ENCODE measurements around the gene MVB12B. TPM values are rescaled to one million over a fixed set of nuclear protein-coding genes. Genes with fewer than 3 reads are reported as not detected.

Gene MVB12B
- total and polyA plus RNA-seq, 2 of the 8 experiments (the other 6 are each of a cell fraction or from before 2014, with no cell fraction given), result 2.6 to 5.0 TPM

DNA sequence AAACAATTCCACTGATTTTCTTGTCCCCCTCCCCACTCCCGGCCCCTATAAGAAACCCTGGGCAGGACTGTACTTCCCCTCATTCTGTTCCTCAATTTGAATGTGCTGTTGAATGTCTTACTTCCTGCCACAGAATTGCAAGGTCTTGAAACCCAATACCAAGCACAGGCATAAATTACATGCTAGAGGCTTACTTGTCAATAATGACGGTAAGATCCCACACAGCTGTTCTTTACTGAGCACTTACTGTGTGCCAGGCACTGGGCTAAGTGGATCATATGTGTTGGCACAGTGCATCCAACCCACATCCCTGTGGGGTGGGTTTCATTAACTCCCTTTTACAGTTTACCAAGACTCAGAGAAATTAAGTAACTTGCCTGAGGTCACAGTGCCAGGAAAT is 63.4 kb downstream of the MVB12B start:
- Histone ChIP-seq H3K27me3 (replicated peaks in 1 of 4; ENCODE audit: control insufficient read depth in 3 of 4, extremely low read depth in 1 of 4, insufficient read depth in 3 of 4, low read length in 3 of 4) (no peaks in the 10 kb centered on the region), H3K23me2 (ENCODE audit: low read depth, low read length) (no peaks in the 10 kb centered on the region), H3K4me2 (ENCODE audit: insufficient read depth in 1 of 2, low read depth in 2 of 2, low read length in 2 of 2) (no peak overlapping the region), H2BK20ac (ENCODE audit: low read length) (no peak overlapping the region), H4K5ac (ENCODE audit: insufficient read length, low read depth, low read length) (no peak overlapping the region), H3K79me2 (ENCODE audit: control insufficient read depth in 1 of 2, insufficient read depth in 2 of 2, low read length in 2 of 2) (no peaks in the 10 kb centered on the region), H3K4ac (replicated peaks; ENCODE audit: insufficient read length, low read depth, low read length) (no peak overlapping the region), H2BK120ac (replicated peaks; ENCODE audit: low read depth, low read length) (no peak overlapping the region), H2BK5ac (ENCODE audit: low read depth, low read length) (0 out of 2 replicates have a peak overlapping the region, but pooled peaks have one; percentile 40), H2AFZ (ENCODE audit: low read length) (no peak overlapping the region), H3K36me3 (ENCODE audit: control insufficient read depth in 2 of 4, insufficient read depth in 4 of 4, low read length in 3 of 4) (no peaks in the 10 kb centered on the region), H2AK5ac (ENCODE audit: low read depth, low read length) (no peak overlapping the region), H4K91ac (replicated peaks; ENCODE audit: insufficient read length, low read length) (no peak overlapping the region), H3K79me1 (ENCODE audit: low read depth, low read length) (no peaks in the 10 kb centered on the region), H3K23ac (ENCODE audit: insufficient read length) (no peak overlapping the region), H3K9me3 (ENCODE audit: insufficient read depth in 2 of 2, low read depth in 1 of 2, low read length in 1 of 2) (no peaks in the 10 kb centered on the region), H4K8ac (ENCODE audit: extremely low read depth, insufficient read depth, low read length) (no peak overlapping the region), H2BK15ac (ENCODE audit: low read length) (no peak overlapping the region), H3K4me1 (replicated peaks in 1 of 4; ENCODE audit: control insufficient read depth in 3 of 4, insufficient read depth in 4 of 4, low read length in 3 of 4) (no peaks in the 10 kb centered on the region; a peak in 1 of 7 replicates), H3K18ac (ENCODE audit: extremely low read depth, low read length) (no peak overlapping the region), H4K20me1 (replicated peaks in 1 of 2; ENCODE audit: control insufficient read depth in 1 of 2, insufficient read depth in 2 of 2, low read length in 2 of 2) (no peaks in the 10 kb centered on the region), H3K56ac (replicated peaks; ENCODE audit: insufficient read length, low read depth, low read length) (no peak overlapping the region), H2BK12ac (ENCODE audit: low read depth, low read length) (no peak overlapping the region), H3K4me3 (ENCODE audit: extremely low read depth in 1 of 4, insufficient read depth in 2 of 4, low read depth in 3 of 4, low read length in 4 of 4) (no peak overlapping the region), H3K27ac (ENCODE audit: low read depth, low read length) (no peak overlapping the region), H3K9ac (replicated peaks in 1 of 4; ENCODE audit: extremely low read depth in 1 of 4, low read depth in 3 of 4, low read length in 3 of 4) (no peak overlapping the region), H3K14ac (ENCODE audit: insufficient read length) (no peak overlapping the region)
- 91 to 100% methylated on average over 1 to 2 of the region's 2 CpGs for WGBS, 2 experiments (ENCODE audit: extremely low coverage in 1 of 2, insufficient coverage in 1 of 2, insufficient read length in 1 of 2, insufficient replicate concordance in 2 of 2, low coverage in 1 of 2, low lambda C conversion rate in 2 of 2, missing lambda C conversion rate in 1 of 2)
- DNase-seq (ENCODE audit: low read depth in 1 of 2, low spot score in 2 of 2), result no peak
- TF ChIP-seq FOSL1 (IDR thresholded peaks at IDR 0.05; ENCODE audit: insufficient read depth, low read depth, low read length) (no peak), TBP (IDR thresholded peaks at IDR 0.05; ENCODE audit: low read depth, low read length) (no peak), CEBPB (IDR thresholded peaks at IDR 0.05; ENCODE audit: low read depth, low read length) (no peak), CHD2 (IDR thresholded peaks at IDR 0.05; ENCODE audit: low read length) (no peak), CREB1 (IDR thresholded peaks at IDR 0.05) (no peak)
- POLR2A ChIA-PET (ENCODE audit: partially characterized antibody), result no interaction called here
- CTCF ChIA-PET (ENCODE audit: partially characterized antibody), result interaction anchor here (1.1 to 6.8 kb wide), 4 partner anchors 8 to 101 kb away, joined by 4 to 54 read pairs (median 6); no protein-coding TSS in a partner anchor
- FAIRE-seq, result no peak
